SK-MEL-5 (cell line): ENCODE results near the gene MORC3. TPM values are rescaled to one million over a fixed set of nuclear protein-coding genes. Genes with fewer than 3 reads are reported as not detected.
"Not testable (repeated sequence)": the region's sequence is repeated elsewhere in the genome, so short reads cannot be mapped to it uniquely, and the experiment has no call there.

Experiments used
- DNase-seq: peaks from one replicate; pipeline ENCODE4 v3.0.0-alpha.2; 2016; ENCODE audit warnings: low read depth, low spot score
- in situ Hi-C: cut with HindIII; loops from 2 replicates; pipeline ENCODE4 v1.10.0; 2016; ENCODE audit warnings: low sequenced_read_pairs, high pct_unique_total_duplicates, low pct_unique_long_range_greater_than_20kb
- total RNA-seq: library from RNA; depleted of rRNA; stranded (reverse); fragments of >200 nt; shearing (Covaris generic); gene quantifications from 2 replicates; pipeline ENCODE4 v1.2.3, GENCODE V29; 2014

MORC3 gene
- total RNA-seq, 1 experiment from 2014 or later, result 46.9 TPM

DNA sequence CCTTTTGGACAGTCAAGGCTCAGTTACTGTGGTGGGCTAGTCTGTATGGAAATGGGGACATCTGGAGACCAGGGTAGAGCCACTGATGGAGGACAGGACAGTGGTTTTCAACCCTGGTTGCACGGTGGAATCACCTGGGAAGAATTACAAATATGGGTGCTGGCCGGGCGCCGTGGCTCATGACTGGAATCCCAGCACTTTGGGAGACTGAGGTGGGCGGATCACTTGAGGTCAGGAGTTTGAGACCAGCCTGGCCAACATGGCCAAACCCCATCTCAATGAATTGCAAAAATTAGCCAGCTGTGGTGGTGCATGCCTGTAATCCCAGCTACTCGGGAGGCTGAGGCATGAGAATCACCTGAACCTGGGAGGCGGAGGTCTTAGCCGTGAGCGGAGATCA lies 79.7 kb downstream of the MORC3 start:
- in situ Hi-C loops, result not testable (repeated sequence)

DNA sequence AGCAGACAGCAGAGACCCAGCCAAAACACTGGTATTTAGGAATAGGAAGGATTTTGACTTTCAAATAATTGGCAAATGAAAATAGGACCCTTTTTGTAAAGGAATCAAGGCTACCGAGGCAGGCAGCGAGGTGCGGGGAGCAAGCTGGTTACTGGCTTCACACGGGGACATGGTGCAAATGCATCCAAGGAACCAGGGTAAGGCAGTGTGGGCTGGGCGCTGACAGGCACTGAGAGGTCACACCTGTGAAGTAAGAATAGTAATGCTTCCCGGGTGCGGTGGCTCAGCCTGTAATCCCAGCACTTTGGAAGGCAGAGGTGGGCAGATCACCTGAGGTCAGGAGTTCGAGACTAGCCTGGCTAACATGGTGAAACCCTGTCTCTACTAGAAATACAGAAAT lies 80.7 kb downstream of the MORC3 start:
- in situ Hi-C loops, result no loop called here
- no peak for DNase-seq

More for the DNA sequence above, 79.7 kb downstream of the MORC3 start:
- DNase-seq, result not testable (repeated sequence)

DNA sequence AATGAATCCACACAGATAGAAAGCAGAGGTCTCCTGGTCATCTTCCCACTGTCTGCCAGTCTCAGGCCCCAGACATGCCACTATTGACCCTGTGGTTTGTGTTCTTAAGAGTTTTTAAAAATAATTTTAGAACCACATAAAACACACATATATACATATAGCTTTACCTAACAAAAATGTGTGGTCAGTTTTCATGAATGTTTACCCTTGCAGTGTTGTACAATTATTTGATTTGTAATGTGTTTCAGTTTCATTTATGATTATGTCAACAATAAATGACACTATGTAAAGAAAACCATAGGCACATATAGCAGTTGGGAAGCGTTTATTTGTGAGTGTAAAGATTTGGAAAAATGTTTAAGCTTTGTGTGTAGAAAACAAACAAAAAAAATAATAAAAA lies 82.3 kb downstream of the MORC3 start:
- no peak for DNase-seq
- in situ Hi-C loops, result no loop called here

DNA sequence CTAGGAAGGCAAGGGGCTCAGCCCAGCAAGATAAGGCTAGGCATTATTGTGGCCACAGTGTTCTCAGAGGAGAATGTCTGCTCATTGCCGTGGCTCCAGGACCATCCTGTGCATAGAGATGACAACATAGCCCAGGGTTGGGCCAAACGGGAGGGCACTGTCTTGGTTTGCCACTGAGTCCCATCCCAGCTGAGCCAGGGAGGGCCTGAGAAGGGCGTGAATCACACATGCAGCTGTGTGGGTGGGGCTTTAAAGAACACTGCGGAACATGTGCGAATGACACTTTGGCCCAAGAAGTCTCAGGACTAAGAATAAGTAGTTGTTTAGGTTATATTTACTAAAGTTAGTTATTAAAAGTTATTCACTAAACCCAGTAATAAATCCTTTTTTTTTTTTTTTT lies 83.7 kb downstream of the MORC3 start:
- DNase-seq, result no peak
- in situ Hi-C loops, result no loop called here

DNA sequence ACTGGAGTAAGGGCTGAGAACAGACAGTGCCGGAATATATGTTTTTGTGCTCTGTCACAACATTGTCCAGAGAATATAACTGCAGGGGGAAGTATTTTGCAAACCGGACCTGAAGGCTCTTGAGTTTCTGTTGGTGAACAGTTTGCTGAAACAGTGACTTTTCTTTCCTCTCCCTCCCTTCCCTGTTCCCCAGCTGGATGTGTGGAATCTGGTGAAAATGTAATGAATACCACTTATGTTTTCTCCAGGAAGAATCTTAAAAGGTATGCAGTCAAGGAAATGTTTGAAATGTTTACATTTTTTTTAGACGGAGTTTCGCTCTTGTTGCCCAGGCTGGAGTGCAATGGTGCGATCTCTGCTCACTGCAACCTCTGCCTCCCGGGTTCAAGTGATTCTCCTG lies 88.6 kb downstream of the MORC3 start:
- no peak for DNase-seq

DNA sequence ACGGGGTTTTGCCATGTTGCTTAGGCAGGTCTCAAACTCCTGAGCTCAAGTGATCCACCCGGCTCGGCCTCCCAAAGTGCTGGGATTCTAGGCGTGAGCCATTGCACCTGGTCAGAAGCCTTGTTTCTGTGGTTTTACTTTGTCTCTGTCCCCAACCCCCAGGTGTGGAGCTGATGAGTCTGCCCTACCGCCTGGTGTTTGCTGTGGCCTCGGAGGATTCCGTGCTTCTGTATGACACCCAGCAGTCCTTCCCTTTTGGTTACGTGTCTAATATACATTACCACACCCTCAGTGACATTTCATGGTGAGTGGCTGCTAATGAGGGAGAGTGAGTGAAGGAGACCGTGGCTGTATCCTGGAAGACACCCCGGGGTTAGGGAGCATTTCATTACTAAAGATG lies 91.3 kb downstream of the MORC3 start:
- DNase-seq, result no peak
- in situ Hi-C loops, result no loop called here

More for the DNA sequence above, 88.6 kb downstream of the MORC3 start:
- in situ Hi-C loops, result no loop called here

DNA sequence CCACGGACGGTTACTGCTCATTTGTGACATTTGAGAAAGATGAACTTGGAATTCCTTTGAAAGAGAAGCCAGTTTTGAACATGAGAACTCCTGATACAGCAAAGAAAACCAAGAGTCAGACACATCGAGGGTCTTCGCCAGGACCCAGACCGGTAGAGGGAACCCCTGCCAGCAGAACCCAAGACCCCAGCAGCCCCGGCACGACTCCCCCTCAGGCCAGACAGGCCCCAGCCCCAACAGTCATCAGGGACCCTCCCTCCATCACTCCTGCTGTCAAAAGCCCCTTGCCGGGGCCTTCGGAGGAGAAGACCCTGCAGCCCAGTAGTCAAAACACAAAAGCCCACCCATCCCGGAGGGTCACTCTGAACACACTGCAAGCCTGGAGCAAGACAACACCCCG lies 92.9 kb downstream of the MORC3 start:
- in situ Hi-C loops, result no loop called here
- no peak for DNase-seq

DNA sequence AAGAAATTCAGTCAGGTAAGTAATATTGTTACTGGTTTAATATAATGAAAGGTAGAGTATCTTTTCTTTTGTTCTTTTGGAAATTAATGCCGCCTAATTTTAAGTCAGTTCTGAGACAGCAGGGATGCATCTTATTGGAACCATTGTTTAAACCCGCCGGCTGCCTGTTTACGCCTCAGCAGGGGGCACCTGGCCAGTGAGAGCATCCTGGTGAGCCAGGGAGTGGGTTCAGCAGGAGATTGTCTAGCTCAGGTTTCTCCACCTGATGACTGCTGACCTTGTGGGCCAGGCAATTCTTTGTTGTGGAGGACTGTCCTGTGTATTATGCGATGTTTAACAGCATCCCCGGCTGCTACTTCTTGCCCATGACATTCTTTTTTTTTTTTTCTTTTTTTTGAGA lies 95.4 kb downstream of the MORC3 start:
- in situ Hi-C loops, result no loop called here
- no peak for DNase-seq

DNA sequence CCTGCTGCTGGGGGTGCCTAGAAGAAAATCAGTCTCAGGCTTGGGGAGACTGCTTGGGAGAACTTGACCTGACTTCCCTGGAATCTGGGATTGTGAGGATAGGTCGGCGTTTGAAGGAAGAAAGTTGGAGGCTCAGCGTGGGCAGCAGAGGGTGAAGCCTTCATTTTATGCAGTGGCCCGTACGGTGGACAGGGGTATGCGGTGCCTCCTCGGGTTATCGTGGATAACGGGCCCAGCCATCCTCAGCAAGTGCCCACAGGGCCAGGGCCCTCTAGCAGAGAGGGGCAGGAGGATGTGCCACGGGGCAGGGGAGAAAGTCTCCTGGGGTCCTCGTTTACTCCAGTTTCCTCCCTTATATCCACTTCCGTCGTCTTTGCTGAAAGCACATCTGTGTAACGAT lies 99.2 kb downstream of the MORC3 start:
- in situ Hi-C loops, result no loop called here
- DNase-seq, result no peak

DNA sequence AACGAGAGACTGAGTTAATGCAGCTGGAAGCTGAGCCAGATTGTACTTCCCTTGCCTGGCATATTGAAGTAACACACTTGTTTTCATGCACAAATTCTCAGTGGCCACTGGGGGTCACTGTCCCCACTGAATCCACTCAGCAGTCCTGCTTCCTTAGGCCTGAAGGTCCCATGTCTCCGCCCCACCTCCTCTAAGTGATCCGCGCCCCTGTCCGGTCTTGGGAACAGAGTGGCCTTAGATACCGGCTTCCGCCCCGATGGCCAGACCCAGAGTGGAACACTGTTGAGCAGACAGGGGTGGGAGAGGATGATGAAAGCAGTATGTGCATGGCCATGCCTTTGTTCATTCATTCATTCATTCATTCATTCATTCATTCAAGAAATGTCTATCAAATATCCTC lies 100.0 kb downstream of the MORC3 start:
- peak; percentile 91 for DNase-seq
- in situ Hi-C loops, result no loop called here

DNA sequence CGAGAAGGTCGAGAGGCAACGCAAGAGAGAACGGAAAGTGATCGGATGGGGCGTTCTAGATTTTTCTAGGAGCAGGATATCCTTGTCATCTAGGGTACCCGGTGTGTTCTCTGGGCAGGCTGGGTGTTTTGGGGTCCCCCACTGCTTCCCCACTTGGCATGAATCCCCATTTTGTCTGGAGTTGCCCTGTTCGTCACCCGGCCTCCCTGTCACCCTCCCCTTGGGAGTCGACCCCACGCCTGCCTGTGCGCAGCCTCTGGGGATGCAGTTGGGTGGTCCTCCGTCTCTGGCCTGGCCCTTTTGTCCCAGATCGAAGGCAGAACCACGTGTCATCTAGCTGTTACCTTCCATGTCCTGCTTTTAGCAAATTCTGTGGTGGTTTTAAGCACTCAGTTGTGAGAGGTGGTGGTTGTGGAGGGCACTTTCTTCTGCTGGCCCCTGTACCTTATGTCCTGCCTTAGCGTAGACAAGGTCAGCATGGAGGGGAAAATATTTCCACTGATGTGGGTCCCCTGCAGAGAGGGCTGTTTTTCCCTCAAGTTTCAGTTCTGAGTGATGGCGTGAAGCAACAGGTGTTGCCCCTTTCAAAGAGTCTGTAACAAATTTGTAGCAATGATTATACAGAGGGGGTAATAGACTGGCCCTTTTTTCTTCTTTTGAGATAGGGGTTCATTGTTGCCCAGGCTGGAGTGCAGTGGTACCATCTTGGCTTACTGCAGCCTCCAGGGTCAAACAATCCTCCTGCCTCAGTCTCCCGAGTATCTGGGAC lies 100.8 kb downstream of the MORC3 start:
- DNase-seq, result no peak
- in situ Hi-C loops, result no loop called here

DNA sequence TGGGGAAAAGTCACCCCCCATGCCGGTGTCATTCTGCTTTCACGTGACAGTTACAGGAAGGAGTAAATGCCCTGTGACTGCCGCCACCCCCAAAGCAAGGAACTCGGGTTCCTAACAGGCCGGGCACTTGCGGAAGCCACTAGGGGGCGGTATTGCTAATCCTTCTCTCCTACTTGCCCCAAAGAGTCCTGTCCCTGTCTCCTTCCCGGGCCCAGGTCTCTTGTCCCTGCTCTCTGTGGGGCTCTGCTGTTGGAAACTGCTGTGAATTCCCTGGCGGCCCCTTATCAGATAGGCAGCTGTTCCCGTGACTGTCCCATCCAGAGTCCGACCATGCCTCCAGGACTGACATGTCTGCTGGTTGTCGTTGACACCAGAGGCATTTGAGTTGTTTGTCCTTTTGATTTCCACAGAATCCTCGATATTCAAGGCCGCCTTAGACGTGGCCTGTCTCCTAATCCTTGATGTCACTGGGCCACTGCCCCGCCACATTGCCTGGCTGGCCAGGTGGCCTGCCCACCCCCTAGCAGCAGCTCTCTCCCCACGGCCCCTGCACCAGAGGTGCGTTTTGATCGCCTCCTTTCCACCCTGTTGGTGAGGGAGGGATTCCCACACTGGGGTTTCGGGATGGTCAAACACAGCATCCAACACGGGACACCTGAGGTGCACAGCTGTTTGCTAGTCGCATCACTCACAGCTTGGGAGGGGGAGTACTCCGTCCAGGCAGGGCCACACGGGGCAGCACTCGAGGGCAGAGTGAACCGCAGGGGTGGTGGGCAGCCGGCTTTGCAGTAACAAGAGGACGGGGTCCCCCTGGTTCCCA lies 102.5 kb downstream of the MORC3 start:
- peak; percentile 77 for DNase-seq

DNA sequence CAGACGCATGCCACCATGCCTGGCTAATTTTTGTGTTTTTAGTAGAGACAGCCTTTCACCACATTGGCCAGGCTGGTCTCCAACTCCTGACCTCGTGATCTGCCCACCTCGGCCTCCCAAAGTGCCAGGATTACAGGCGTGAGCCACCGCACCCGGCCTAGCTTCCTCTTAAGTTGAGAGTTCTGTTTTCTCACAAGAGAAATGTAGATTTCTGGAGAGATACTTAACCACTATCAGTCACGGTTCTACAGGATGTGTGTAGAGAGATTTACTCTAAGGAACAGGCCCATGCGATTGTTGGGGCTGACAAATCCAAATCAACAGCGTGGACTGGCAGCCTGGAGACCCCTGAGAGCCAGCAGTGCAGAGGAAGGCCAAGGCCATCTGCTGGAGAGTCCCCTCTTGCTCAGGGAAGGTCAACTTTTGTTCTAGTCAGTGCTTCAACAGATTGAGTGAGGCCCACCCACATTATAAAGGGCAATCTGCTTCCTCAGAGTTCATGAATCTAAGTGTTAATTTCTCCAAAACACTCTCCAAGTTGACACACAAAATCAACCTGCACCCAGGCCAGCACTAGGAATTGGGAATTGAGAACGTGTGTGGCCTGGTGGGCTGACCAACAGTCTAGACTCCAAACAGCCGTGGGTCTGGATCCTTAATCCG lies 103.9 kb downstream of the MORC3 start:
- no peak for DNase-seq
- in situ Hi-C loops, result no loop called here

More for the DNA sequence above, 102.5 kb downstream of the MORC3 start:
- in situ Hi-C loops, result no loop called here

DNA sequence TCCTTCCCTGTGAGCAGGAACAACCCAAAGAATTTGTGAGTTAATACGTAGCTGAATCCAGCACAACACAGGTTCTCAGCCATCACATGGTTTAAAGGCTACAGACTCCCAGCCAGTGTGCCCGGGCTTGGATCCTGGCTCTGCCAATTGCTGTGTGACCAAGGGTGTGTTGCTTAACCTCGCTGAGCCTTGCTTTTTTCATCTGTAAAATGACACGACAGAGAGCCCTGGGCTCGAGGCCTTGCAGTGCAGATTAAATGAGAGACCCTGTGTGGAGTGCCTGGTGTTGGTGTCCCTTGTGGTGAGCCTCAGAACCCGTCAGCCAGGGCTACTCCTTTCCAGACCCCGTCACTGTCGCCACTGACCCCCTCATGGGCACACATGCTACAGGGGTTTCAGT lies 104.6 kb downstream of the MORC3 start:
- in situ Hi-C loops, result no loop called here
- DNase-seq, result no peak

DNA sequence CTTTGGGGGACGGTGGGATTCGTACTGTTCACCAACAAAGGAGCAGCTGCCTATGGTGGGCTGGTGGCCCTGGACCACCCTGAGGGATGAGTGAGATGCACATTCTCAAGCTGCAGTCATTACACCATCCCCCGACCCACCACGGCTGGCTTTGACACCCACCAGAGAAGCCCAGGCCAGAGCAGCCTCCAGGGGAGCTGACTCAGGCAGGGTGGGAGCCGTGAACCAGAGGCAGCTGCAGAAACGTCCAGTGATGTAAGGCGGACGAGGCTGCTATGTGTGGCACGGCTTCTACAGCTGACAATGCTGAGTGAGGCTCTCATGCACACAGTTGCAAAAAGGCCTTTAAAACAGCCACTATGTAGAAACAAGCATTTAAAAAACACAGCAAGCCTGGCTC lies 105.3 kb downstream of the MORC3 start:
- DNase-seq, result no peak
- in situ Hi-C loops, result no loop called here
